NCI-H774 (cell line): ENCODE results near the gene ADARB2.
"Not testable (repeated sequence)": the region's sequence is repeated elsewhere in the genome, so short reads cannot be mapped to it uniquely, and the experiment has no call there.

Experiments used
- DNase-seq: peaks from one replicate; lab custom pipeline; 2025; lab: John Stamatoyannopoulos, UW

The ADARB2 gene

GRCh38 chr10:1169981-1170866 is 567.1 kb downstream of the ADARB2 start:
- no peak for DNase-seq

DNA sequence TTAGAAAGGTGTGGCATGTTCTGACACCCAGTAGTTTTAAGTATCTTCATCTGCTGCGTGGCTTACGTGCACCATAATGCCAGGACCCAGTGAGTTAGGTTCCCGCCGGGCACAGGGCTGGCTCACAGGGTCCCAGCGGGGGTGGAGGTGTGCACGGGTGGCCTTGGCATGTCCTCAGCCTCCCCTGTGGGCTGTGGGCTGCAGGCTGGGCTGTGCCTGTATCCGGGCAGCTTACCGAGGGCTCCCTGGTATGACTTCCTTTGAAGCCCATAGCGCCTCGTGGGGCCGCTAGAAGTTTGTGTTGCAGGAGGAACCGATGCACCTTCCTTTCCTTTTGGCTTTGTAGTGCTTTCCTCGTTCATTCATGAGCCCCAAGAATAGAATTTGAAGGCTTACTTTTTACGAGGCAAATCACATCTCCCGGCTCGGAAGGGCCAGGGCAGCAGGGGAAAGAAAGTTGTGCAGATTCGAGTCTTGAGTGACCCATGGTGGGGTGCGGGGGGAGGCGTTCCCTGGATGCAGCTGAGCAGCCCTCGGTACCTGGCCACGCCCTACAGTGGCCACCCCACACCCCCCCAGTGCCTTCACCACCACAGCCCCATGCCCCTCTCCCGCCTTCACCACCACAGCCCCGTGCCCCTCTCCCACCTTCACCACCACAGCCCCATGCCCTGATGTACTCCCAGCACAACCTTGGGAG is 568.0 kb downstream of the ADARB2 start:
- no peak for DNase-seq

DNA sequence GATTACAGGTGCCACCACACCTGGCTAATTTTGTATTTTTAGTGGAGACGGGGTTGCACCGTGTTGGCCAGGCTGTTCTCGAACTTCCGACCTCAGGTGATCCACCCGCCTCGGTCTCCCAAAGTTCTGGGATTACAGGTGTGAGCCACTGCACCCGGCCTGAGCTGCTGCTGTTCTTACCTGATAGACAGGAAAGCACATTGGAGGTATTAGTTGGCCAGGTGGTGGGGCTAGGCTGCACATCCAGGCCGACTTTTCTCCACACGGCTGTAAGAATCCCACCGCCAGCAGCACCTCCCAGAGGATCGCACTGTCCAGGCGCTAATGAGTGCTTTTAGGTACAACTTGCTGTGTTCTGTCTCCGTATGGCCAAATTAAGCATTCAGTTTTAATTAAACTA is 568.6 kb downstream of the ADARB2 start:
- DNase-seq = no peak

- DNase-seq = no peak
Observed at GRCh38 chr10:1166828-1167275, 570.5 kb downstream of the ADARB2 start.

DNA sequence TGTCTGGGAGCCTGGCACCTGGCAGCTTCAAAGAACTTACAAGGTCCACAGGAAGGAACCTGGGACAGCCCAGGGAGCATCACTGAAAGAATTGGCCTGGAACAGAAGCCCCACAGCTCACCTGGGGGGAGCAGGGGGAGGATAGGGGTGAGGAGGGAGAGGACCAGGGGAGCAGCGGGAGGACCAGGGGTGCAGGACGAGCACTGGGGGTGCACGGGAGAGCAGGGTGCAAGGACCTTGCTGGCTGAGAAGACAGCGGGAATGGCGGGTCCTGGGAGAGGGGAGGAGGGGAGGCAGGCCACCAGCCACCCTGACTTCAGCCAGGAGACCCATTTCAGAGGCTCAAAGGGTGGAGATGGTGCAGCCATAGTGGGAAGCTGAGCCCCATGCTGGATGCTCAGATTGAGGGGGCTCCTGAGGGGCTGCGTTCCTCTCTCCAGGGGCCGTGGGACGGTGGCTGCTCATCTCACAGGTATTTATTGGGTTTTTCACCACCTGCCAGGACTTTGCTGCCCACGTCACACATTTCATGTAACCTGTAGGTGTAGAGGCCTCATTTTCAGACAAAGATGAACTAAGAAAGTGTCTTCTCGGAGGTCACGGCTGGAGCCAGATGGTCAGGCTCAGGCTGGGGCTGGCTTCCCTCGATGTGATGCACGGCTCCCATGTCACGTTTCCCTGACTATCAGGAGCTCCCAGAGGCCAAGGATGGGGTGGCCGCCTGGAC is 571.1 kb downstream of the ADARB2 start:
- DNase-seq = no peak

DNA sequence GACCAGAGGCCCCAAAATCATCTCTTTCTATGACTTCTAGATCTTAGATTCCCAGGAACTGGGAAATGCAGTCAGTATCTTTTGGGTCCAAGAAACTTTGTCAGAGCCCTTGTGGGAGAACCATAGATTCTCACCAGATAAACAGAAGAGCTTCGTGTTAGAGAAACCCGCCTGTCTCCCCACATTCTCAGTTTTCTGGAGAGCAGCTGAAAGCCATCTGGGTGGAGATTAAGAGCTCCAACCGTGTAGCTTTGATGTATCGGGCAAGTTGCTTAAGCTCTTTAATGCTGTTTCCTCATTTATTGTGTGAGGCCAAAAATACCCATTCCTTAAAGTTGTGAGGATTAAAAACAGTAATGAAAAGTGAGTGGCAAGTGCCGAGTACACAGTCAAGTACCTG is 573.5 kb downstream of the ADARB2 start:
- DNase-seq = no peak

GRCh38 chr10:1163204-1163660 is 574.1 kb downstream of the ADARB2 start:
- DNase-seq = no peak

DNA sequence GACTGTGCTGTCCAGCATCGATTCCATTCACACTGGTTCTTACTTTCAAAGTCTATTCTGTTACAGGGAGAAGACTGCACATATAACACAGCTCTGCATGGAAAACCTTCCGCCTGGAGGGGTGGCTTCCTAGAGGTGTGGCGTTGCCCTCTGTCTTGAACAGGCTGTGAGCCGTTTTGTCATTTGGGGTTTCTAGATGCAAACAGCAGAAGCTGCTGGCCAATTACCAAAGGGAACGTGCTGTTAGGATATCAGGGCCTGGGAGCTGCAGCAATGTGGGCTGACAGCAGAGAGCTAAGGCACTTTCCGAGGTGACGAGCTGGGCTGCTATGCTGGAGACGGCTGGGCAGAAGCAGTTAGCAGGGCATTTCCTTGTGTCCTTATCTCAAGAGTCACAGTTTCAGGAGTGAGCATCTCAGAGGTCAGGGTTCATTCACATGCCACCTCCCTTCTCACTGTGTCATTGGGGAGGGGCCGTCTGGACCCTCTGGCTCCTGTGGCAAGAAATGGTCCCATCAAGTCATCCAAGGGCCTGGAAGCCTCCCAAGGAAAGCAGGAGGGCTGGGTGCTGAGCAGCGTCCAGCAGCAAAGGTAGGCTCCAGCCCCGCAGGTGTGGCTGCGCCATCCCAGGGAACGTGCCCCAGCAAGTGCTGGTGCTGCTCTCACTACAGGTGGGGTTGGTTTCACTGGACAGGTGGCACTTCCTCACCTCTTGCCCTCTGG is 574.7 kb downstream of the ADARB2 start:
- DNase-seq = no peak

GRCh38 chr10:1161315-1161673 is 576.0 kb downstream of the ADARB2 start:
- DNase-seq = not testable (repeated sequence)

- no peak for DNase-seq
Observed at GRCh38 chr10:1160561-1161314, 576.6 kb downstream of the ADARB2 start.

- no peak for DNase-seq
Observed at GRCh38 chr10:1159131-1160061, 577.9 kb downstream of the ADARB2 start.

GRCh38 chr10:1158536-1158935 is 578.8 kb downstream of the ADARB2 start:
- not testable (repeated sequence) for DNase-seq

GRCh38 chr10:1158066-1158465 is 579.3 kb downstream of the ADARB2 start:
- DNase-seq = no peak

- DNase-seq = no peak
Observed at GRCh38 chr10:1157615-1157933, 579.8 kb downstream of the ADARB2 start.

GRCh38 chr10:1156921-1157614 is 580.3 kb downstream of the ADARB2 start:
- DNase-seq = no peak

DNA sequence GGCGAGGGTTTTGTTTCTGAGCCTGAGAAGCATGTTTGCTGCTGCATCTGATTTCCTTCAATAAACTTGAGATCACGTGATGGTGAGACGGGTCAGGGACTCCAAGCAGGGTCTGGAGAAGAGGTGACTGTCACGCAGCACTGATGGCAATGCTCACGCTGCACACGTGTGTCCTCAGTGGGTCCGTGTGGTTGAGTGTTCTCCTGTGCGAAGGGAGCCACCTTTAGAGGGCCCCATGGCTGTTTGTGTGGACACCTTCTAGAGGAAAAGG is 580.8 kb downstream of the ADARB2 start:
- no peak for DNase-seq

- no peak for DNase-seq
Observed at GRCh38 chr10:1155791-1156615, 581.3 kb downstream of the ADARB2 start.

DNA sequence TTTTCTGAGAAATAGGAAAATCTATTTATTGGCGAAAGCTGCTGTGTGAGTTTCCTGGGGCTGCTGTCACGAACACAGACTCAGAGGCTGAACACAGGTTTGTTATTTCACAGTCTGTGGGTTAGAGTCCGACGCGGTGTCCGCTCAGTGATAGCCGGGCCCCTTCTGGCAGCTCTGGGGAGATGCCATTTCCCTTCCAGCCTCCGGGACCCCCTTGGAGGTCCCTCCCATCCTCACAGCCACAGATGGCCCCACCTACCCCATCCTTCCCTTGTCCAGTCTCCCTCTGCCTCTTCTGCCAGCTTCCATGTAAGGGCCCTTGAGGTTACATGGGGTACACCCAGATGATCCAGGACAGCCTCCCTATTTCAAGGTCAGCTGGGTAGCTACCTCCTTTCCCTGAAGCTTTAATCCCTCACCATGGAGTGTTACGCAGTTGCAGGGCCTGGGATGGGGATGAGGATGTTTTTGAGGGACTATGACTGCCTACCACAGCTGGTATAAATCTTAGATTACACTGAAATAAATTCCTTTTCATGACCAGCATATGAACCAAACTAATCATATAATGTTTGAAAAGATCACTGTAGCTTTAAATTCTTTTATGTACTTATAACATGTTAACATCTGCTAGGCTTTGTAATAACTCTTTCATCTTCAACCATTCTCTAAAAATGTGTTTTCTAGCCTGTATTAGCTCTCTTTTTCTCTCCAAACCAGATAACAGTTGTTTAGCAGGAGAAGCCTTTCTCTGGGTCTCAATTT is 582.6 kb downstream of the ADARB2 start:
- DNase-seq = no peak
